ENCODE results near the gene POLR1E.
"Not testable (repeated sequence)": the region's sequence is repeated elsewhere in the genome, so short reads cannot be mapped to it uniquely, and the experiment has no call there.

POLR1E gene

DNA sequence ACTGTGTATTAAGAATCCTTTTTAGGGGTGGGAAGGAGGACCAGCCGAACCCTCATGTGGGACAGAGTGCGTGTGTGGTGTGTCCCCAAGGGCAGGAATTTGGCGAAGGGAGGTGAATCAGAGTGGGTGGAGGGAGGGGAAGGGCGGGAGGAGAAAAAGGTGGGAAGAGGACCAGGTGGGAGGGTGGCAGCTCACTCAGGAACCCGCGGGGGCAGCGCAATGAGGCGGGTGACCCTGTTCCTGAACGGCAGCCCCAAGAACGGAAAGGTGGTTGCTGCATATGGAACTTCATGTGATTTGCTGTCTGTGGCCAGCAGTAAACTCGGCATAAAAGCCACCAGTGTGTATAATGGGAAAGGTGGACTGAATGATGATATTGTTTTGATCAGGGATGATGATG lies 8.8 kb upstream of the POLR1E start:
- Histone ChIP-seq H3K27me3 (replicated peaks; ENCODE audit: control insufficient read depth, insufficient read depth, low read length, poor library complexity, severe bottlenecking) (peaks cover 9% of the 10 kb centered on the region), H3K4me3 (ENCODE audit: insufficient read depth, low read depth, low read length, poor library complexity, severe bottlenecking) (no peak overlapping the region), H3K27ac (ENCODE audit: insufficient read depth, low read length, poor library complexity, severe bottlenecking) (no peak overlapping the region), H3K36me3 (ENCODE audit: control insufficient read depth, insufficient read depth, low read length) (no peaks in the 10 kb centered on the region), H3K4me1 (ENCODE audit: control insufficient read depth, insufficient read depth, low read length, poor library complexity, severe bottlenecking) (no peaks in the 10 kb centered on the region), H3K9me3 (ENCODE audit: control insufficient read depth, low read length) (no peaks in the 10 kb centered on the region)
- no peak for DNase-seq

DNA sequence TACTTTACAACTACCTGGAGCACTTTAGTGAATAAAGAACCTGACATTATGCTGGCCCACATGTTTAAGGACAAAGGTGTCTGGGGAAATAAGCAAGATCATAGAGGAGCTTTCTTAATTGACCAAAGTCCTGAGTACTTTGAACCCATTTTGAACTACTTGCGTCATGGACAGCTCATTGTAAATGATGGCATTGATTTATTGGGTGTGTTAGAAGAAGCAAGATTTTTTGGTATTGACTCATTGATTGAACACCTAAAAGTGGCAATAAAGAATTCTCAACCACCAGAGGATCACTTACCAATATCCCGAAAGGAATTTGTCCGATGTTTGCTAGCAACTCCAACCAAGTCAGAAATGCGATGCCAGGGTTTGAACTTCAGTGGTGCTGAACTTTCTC lies 8.3 kb upstream of the POLR1E start:
- not testable (repeated sequence) for H3K36me3 ChIP-seq (ENCODE audit: control insufficient read depth, insufficient read depth, low read length); H3K9me3 ChIP-seq (ENCODE audit: control insufficient read depth, low read length); H3K4me1 ChIP-seq (ENCODE audit: control insufficient read depth, insufficient read depth, low read length, poor library complexity, severe bottlenecking); H3K27me3 ChIP-seq (replicated peaks; ENCODE audit: control insufficient read depth, insufficient read depth, low read length, poor library complexity, severe bottlenecking); H3K27ac ChIP-seq (ENCODE audit: insufficient read depth, low read length, poor library complexity, severe bottlenecking); DNase-seq; H3K4me3 ChIP-seq (ENCODE audit: insufficient read depth, low read depth, low read length, poor library complexity, severe bottlenecking)

DNA sequence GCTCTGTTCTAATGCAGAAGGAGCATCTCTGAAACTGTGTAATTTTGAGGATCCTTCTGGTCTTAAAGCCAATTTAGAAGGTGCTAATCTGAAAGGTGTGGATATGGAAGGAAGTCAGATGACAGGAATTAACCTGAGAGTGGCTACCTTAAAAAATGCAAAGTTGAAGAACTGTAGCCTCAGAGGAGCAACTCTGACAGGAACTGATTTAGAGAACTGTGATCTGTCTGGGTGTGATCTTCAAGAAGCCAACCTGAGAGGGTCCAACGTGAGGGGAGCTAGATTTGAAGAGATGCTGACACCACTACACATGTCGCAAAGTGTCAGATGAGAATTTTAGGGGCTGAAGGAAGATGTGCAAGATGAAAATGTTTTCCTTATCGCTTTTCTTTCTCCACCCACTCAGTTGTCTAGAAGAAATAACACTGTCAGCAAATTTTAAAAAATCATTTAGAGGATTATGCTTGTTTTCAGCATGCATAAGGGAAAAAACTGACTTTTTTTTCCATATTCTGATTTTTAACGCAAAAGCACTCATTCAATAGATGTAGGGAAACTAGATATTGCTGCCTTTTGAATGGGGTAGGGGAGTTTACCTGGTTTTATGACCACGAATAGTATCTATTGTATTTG lies 7.6 kb upstream of the POLR1E start:
- H3K27ac ChIP-seq (ENCODE audit: insufficient read depth, low read length, poor library complexity, severe bottlenecking); H3K4me3 ChIP-seq (ENCODE audit: insufficient read depth, low read depth, low read length, poor library complexity, severe bottlenecking); DNase-seq; H3K9me3 ChIP-seq (ENCODE audit: control insufficient read depth, low read length); H3K36me3 ChIP-seq (ENCODE audit: control insufficient read depth, insufficient read depth, low read length); H3K4me1 ChIP-seq (ENCODE audit: control insufficient read depth, insufficient read depth, low read length, poor library complexity, severe bottlenecking); H3K27me3 ChIP-seq (replicated peaks; ENCODE audit: control insufficient read depth, insufficient read depth, low read length, poor library complexity, severe bottlenecking): not testable (repeated sequence)

DNA sequence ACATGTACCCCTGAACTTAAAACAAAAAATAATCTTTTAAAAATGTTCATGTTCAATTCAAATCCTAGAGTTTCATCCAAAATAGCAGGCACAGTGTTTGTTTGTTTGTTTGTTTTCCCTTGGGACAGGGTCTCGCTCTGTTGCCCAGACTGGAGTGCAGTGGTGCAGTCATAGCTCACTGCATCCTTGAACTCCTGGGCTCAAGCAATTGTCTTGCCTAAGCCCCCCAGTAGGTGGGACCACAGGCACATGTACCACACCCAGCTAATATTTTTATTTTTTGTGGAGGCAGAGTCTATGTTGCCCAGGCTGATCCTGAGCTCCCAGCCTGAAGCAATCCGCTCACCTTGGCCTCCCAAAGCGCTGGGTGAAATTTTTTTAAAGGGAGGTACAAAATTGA lies 5.0 kb upstream of the POLR1E start:
- H3K9me3 ChIP-seq (ENCODE audit: control insufficient read depth, low read length), result no peaks in the 10 kb centered on the region
- H3K4me3 ChIP-seq (ENCODE audit: insufficient read depth, low read depth, low read length, poor library complexity, severe bottlenecking), result no peak overlapping the region
- H3K4me1 ChIP-seq (ENCODE audit: control insufficient read depth, insufficient read depth, low read length, poor library complexity, severe bottlenecking), result no peaks in the 10 kb centered on the region
- H3K36me3 ChIP-seq (ENCODE audit: control insufficient read depth, insufficient read depth, low read length), result no peaks in the 10 kb centered on the region
- H3K27me3 ChIP-seq (replicated peaks; ENCODE audit: control insufficient read depth, insufficient read depth, low read length, poor library complexity, severe bottlenecking), result peaks cover 9% of the 10 kb centered on the region
- H3K27ac ChIP-seq (ENCODE audit: insufficient read depth, low read length, poor library complexity, severe bottlenecking), result no peak overlapping the region
- no peak for DNase-seq

DNA sequence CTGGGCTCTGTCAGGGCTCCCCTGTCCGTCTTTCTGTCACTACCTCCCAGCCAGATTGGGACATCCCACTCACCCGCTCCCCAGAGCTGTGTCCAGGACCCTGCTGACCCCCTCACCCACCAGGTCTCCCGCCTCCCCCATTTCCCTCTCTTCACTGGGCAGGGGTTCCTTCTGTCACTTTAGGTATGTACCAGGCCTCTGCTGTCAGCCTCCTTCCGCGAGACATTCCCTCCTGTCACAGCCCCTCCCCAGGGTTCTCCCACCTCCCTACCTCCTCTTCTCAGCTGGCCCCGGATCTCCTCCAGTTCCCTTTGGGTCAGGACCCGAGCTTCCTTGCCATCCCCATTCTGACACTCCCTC lies 488 bp downstream of the POLR1E start:
- peaks cover 19% of the 10 kb centered on the region for H3K4me1 ChIP-seq (ENCODE audit: control insufficient read depth, insufficient read depth, low read length, poor library complexity, severe bottlenecking)
- no peak for DNase-seq
- H3K9me3 ChIP-seq (ENCODE audit: control insufficient read depth, low read length), result no peaks in the 10 kb centered on the region

DNA sequence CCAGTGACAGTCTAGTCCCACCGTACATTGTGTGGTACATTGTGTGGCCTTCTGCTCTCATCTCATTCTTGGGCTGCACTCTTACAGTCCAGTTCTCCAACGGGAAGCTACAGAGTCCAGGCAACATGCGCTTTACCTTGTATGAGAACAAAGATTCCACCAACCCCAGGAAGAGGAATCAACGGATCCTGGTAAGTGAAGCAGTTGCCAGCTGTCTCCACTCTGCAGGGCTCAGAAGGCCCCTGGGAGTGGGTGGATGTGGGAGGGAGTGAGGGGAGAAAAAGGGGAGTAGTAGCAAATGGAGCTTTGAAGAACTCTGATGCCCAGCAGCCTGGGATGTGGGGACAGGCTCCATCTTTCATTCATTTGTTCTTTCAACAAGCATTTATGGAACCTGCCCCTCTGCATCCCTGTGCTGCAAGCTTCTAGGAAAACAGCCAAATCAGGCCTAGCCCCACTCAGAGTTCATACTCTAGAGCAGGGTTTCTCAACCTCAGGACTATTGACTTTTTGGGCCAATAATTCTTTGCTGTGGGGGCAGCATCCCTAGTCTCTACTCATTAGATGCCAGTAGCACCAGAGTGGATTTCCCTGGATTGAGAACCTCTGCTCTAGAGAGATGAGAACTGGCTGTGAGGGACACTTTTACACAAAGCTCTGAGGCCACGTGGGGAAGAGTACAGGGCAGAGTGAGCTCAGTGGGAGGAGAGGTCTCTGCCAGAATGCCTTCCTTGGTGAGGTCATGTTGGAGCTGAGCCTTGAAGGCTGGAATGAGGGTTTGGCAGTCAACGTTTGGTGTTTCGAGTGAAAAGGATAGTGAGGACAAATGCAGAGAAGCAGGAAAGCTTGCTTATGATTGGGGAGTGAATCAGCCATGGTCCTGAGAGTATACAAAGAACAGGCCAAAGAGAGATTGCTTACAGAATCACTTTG lies 1.1 kb downstream of the POLR1E start:
- Histone ChIP-seq H3K4me3 (ENCODE audit: insufficient read depth, low read depth, low read length, poor library complexity, severe bottlenecking) (peak overlapping the region; percentile 78), H3K9me3 (ENCODE audit: control insufficient read depth, low read length) (no peaks in the 10 kb centered on the region), H3K36me3 (ENCODE audit: control insufficient read depth, insufficient read depth, low read length) (peaks cover 16% of the 10 kb centered on the region), H3K27ac (ENCODE audit: insufficient read depth, low read length, poor library complexity, severe bottlenecking) (peak overlapping the region; percentile 66), H3K4me1 (ENCODE audit: control insufficient read depth, insufficient read depth, low read length, poor library complexity, severe bottlenecking) (peaks cover 19% of the 10 kb centered on the region), H3K27me3 (replicated peaks; ENCODE audit: control insufficient read depth, insufficient read depth, low read length, poor library complexity, severe bottlenecking) (no peaks in the 10 kb centered on the region)
- DNase-seq, result no peak

More for the DNA sequence above, 488 bp downstream of the POLR1E start:
- Histone ChIP-seq H3K27ac (ENCODE audit: insufficient read depth, low read length, poor library complexity, severe bottlenecking) (peak overlapping the region; percentile 66), H3K27me3 (replicated peaks; ENCODE audit: control insufficient read depth, insufficient read depth, low read length, poor library complexity, severe bottlenecking) (no peaks in the 10 kb centered on the region), H3K4me3 (ENCODE audit: insufficient read depth, low read depth, low read length, poor library complexity, severe bottlenecking) (peak overlapping the region; percentile 78), H3K36me3 (ENCODE audit: control insufficient read depth, insufficient read depth, low read length) (peaks cover 13% of the 10 kb centered on the region)

DNA sequence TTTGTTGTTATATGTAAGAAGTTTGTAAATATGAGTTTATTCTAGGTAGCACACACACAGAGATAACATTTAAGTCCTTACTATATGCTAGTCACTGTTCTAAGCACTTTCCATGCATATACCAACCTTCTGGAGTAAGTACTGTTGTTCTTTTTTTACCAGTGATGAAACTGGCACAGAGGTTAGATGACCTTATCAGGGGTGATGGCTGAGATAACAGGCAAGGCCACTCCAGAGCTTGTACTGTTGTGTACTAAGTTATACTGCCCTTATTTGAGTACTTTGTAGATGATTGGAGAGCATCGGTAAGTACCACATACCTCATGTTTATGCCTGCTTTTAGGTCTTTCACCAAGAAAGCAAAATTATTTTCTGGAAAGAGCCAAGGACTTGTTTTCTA lies 6.2 kb downstream of the POLR1E start:
- no peak overlapping the region for H3K27ac ChIP-seq (ENCODE audit: insufficient read depth, low read length, poor library complexity, severe bottlenecking)
- H3K4me3 ChIP-seq (ENCODE audit: insufficient read depth, low read depth, low read length, poor library complexity, severe bottlenecking), result no peak overlapping the region
- no peak for DNase-seq
- no peaks in the 10 kb centered on the region for H3K9me3 ChIP-seq (ENCODE audit: control insufficient read depth, low read length)
- peaks cover 64% of the 10 kb centered on the region for H3K36me3 ChIP-seq (ENCODE audit: control insufficient read depth, insufficient read depth, low read length)
- H3K4me1 ChIP-seq (ENCODE audit: control insufficient read depth, insufficient read depth, low read length, poor library complexity, severe bottlenecking), result peaks cover 10% of the 10 kb centered on the region
- H3K27me3 ChIP-seq (replicated peaks; ENCODE audit: control insufficient read depth, insufficient read depth, low read length, poor library complexity, severe bottlenecking), result no peaks in the 10 kb centered on the region

DNA sequence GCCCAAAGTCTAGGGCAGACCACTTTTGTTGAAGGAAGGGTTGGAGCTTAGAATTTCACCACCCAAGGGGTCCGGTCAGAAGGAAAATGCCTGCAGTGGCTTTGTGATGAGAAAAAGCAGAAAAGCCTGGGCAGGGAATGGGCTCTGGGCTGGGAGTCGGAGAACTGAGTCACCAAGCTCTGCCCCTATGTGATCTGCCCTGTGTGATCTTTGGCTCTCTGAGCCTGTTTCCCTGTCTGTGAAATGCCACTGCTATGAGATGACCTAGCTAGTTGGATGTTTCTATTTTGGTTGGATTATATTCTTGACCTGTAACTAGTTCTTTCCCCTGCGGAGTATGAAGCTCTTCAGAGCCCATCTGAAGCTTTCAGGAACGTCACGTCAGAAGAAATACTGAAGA lies 9.8 kb downstream of the POLR1E start:
- Histone ChIP-seq H3K27ac (ENCODE audit: insufficient read depth, low read length, poor library complexity, severe bottlenecking) (no peak overlapping the region), H3K4me1 (ENCODE audit: control insufficient read depth, insufficient read depth, low read length, poor library complexity, severe bottlenecking) (no peaks in the 10 kb centered on the region)

DNA sequence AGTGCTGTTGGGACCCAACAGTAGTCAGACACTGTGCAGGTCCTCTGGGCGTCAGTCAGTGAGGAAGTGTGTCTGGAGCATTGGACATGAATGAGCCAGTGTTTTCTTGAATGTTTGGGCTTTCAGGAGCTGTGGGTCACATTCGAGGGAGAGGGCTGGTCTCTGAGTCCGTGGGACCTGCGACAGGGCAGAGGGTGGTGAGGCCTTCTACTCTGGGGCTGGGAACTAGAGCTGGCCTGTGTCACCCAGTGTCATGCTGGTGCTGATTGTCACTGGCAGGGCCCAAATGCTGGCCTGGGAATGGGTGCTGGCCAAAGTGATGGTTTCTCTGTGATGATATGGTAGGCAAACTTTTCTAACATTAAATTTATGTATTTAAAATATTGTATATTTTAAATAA lies 10.3 kb downstream of the POLR1E start:
- no peak for DNase-seq
- Histone ChIP-seq H3K9me3 (ENCODE audit: control insufficient read depth, low read length) (no peaks in the 10 kb centered on the region), H3K36me3 (ENCODE audit: control insufficient read depth, insufficient read depth, low read length) (peaks cover 86% of the 10 kb centered on the region), H3K4me1 (ENCODE audit: control insufficient read depth, insufficient read depth, low read length, poor library complexity, severe bottlenecking) (no peaks in the 10 kb centered on the region), H3K27ac (ENCODE audit: insufficient read depth, low read length, poor library complexity, severe bottlenecking) (no peak overlapping the region), H3K27me3 (replicated peaks; ENCODE audit: control insufficient read depth, insufficient read depth, low read length, poor library complexity, severe bottlenecking) (no peaks in the 10 kb centered on the region), H3K4me3 (ENCODE audit: insufficient read depth, low read depth, low read length, poor library complexity, severe bottlenecking) (no peak overlapping the region)

More for the DNA sequence above, 9.8 kb downstream of the POLR1E start:
- Histone ChIP-seq H3K4me3 (ENCODE audit: insufficient read depth, low read depth, low read length, poor library complexity, severe bottlenecking) (no peak overlapping the region), H3K9me3 (ENCODE audit: control insufficient read depth, low read length) (no peaks in the 10 kb centered on the region), H3K27me3 (replicated peaks; ENCODE audit: control insufficient read depth, insufficient read depth, low read length, poor library complexity, severe bottlenecking) (no peaks in the 10 kb centered on the region), H3K36me3 (ENCODE audit: control insufficient read depth, insufficient read depth, low read length) (peaks cover 86% of the 10 kb centered on the region)
- no peak for DNase-seq

DNA sequence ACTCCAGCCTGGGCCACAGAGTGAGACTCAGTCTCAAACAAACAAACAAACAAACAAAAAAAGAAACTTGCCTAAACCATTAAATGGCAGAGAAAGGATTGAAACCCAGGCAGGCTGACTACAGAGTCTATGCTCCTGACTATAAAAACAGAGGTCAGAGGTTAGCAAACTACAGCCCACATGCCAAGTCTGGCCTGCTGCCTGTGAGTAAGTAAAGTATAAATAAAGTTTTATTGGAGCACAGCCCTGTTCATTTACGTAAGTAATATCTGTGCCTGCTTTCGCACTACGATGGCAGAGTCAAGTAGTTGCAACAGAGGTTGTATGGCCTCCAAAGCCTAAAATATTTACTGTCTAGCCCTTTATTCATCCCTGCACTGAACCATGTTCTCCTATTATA lies 11.6 kb downstream of the POLR1E start:
- Histone ChIP-seq H3K27ac (ENCODE audit: insufficient read depth, low read length, poor library complexity, severe bottlenecking) (no peak overlapping the region), H3K4me1 (ENCODE audit: control insufficient read depth, insufficient read depth, low read length, poor library complexity, severe bottlenecking) (no peaks in the 10 kb centered on the region), H3K9me3 (ENCODE audit: control insufficient read depth, low read length) (no peaks in the 10 kb centered on the region), H3K4me3 (ENCODE audit: insufficient read depth, low read depth, low read length, poor library complexity, severe bottlenecking) (no peak overlapping the region), H3K36me3 (ENCODE audit: control insufficient read depth, insufficient read depth, low read length) (peaks cover 91% of the 10 kb centered on the region), H3K27me3 (replicated peaks; ENCODE audit: control insufficient read depth, insufficient read depth, low read length, poor library complexity, severe bottlenecking) (no peaks in the 10 kb centered on the region)
- DNase-seq, result no peak

Measured in effector memory CD4-positive, alpha-beta T cell (primary cell).